IMR-90 (cell line): Measurements from ENCODE around the gene GGN. TPM values are rescaled to one million over a fixed set of nuclear protein-coding genes. Genes with fewer than 3 reads are reported as not detected.

Experiments used
- ATAC-seq: fragments of 200-7000 bp; cut with Tn5 transposase; 2 replicates; pipeline ENCODE4 v1.9.1; 2020; ENCODE audit warnings: low read depth, mild to moderate bottlenecking, moderate library complexity
- BruUV-seq: library from RNA; stranded (reverse); fragments of 400-500 nt; replicated peaks from 2 replicates; lab custom pipeline; 2021; lab: Mats Ljungman, UMichigan
- CTCF ChIA-PET: fragments of 300-600 bp; formaldehyde crosslinking; extraction: SDS; loops from one replicate; lab custom pipeline; 2021; ENCODE audit warnings: antibody characterized with exemption; lab: Yijun Ruan, JAX
- POLR2A ChIA-PET: fragments of 300-600 bp; sonication (Branson Sonifier 250); formaldehyde crosslinking; loops from one replicate; lab custom pipeline; 2022; ENCODE audit warnings: antibody characterized with exemption; ENCODE audit not compliant: unreplicated experiment; lab: Charles Lee
- DNase-seq: peaks from one replicate; pipeline ENCODE4 v3.0.0; 2013
- H2AFZ ChIP-seq: replicated peaks from 2 replicates; pipeline ENCODE3; 2013; ENCODE audit warnings: low read length, mild to moderate bottlenecking; ENCODE audit not compliant: poor library complexity
- H2AK5ac ChIP-seq: 2 replicates; pipeline ENCODE4 v1.6.1; 2013; ENCODE audit warnings: low read depth, low read length, inconsistent platforms
- H2AK9ac ChIP-seq: replicated peaks from 2 replicates; pipeline ENCODE3; 2013; ENCODE audit warnings: mild to moderate bottlenecking, low read depth, low read length, moderate library complexity; ENCODE audit not compliant: poor library complexity
- H2BK120ac ChIP-seq: 2 replicates; pipeline ENCODE4 v1.6.1; 2013; ENCODE audit warnings: low read depth, low read length, inconsistent platforms
- H2BK15ac ChIP-seq: 3 replicates; pipeline ENCODE4 v1.6.1; 2013; ENCODE audit warnings: low read depth, low read length, inconsistent platforms
- H2BK20ac ChIP-seq: 2 replicates; pipeline ENCODE4 v1.6.1; 2013; ENCODE audit warnings: low read depth, mild to moderate bottlenecking, inconsistent platforms, low read length, moderate library complexity
- H2BK5ac ChIP-seq: 2 replicates; pipeline ENCODE4 v1.6.1; 2013; ENCODE audit warnings: mild to moderate bottlenecking, low read depth, low read length, inconsistent platforms; ENCODE audit not compliant: poor library complexity, severe bottlenecking
- H3K14ac ChIP-seq: replicated peaks from 2 replicates; pipeline ENCODE4 v1.6.1; 2013; ENCODE audit warnings: low read depth, low read length, inconsistent platforms
- H3K18ac ChIP-seq: 2 replicates; pipeline ENCODE4 v1.6.1; 2013; ENCODE audit warnings: low read depth, low read length, control low read depth
- H3K23ac ChIP-seq: 2 replicates; pipeline ENCODE4 v1.6.1; 2013; ENCODE audit warnings: low read depth, low read length, inconsistent platforms
- H3K27ac ChIP-seq: 2 replicates; pipeline ENCODE4 v1.5.1; 2013; ENCODE audit warnings: mild to moderate bottlenecking, control low read depth, low read length; ENCODE audit not compliant: insufficient read depth
- H3K27me3 ChIP-seq: 2 replicates; pipeline ENCODE4 v1.6.1; 2013; ENCODE audit warnings: low read length; ENCODE audit not compliant: control insufficient read depth, insufficient read depth
- H3K36me3 ChIP-seq: 2 replicates; pipeline ENCODE4 v1.6.1; 2013; ENCODE audit warnings: low read length, mixed read lengths; ENCODE audit not compliant: control insufficient read depth, insufficient read depth
- H3K4ac ChIP-seq: 2 replicates; pipeline ENCODE4 v1.6.1; 2013; ENCODE audit warnings: low read depth, low read length, inconsistent platforms
- H3K4me1 ChIP-seq: 2 replicates; pipeline ENCODE4 v1.6.1; 2013; ENCODE audit warnings: low read length, mixed read lengths; ENCODE audit not compliant: control insufficient read depth, insufficient read depth
- H3K4me2 ChIP-seq: 2 replicates; pipeline ENCODE4 v1.6.1; 2013; ENCODE audit warnings: low read depth, mild to moderate bottlenecking, control low read depth, low read length, moderate library complexity
- H3K4me3 ChIP-seq: 2 replicates; pipeline ENCODE4 v1.5.1; 2013; ENCODE audit warnings: low read depth, mild to moderate bottlenecking, control low read depth, low read length, moderate library complexity; ENCODE audit not compliant: insufficient read depth
- H3K56ac ChIP-seq: 2 replicates; pipeline ENCODE4 v1.6.1; 2013; ENCODE audit warnings: low read length, inconsistent platforms; ENCODE audit not compliant: insufficient read depth; ENCODE audit errors: extremely low read depth
- H3K79me1 ChIP-seq, 2 experiments: 2 replicates each; pipeline ENCODE4 v1.6.1; 2013; ENCODE audit warnings: low read length in 2 of 2, inconsistent platforms in 1 of 2, low read depth in 1 of 2
- H3K9ac ChIP-seq: 2 replicates; pipeline ENCODE4 v1.6.1; 2013; ENCODE audit warnings: low read depth, low read length, control low read depth
- H3K9me1 ChIP-seq: 2 replicates; pipeline ENCODE4 v1.6.1; 2013; ENCODE audit warnings: low read length, inconsistent platforms; ENCODE audit not compliant: insufficient read depth
- H3K9me3 ChIP-seq: 2 replicates; pipeline ENCODE4 v1.6.1; 2013; ENCODE audit warnings: low read length; ENCODE audit not compliant: control insufficient read depth, insufficient read depth
- H4K20me1 ChIP-seq: 2 replicates; pipeline ENCODE4 v1.6.1; 2013; ENCODE audit warnings: low read length, inconsistent platforms; ENCODE audit not compliant: insufficient read depth
- H4K5ac ChIP-seq: 2 replicates; pipeline ENCODE4 v1.6.1; 2013; ENCODE audit warnings: mild to moderate bottlenecking, low read depth, low read length, control low read depth
- H4K8ac ChIP-seq, 2 experiments: 2 replicates each; pipeline ENCODE4 v1.6.1; 2013; ENCODE audit warnings: low read depth in 2 of 2, low read length in 2 of 2, control low read depth in 1 of 2, inconsistent platforms in 1 of 2
- H4K91ac ChIP-seq: 2 replicates; pipeline ENCODE4 v1.6.1; 2013; ENCODE audit warnings: low read depth, low read length, inconsistent platforms; ENCODE audit not compliant: insufficient read depth
- BHLHE40 ChIP-seq: fragments of 150-350 bp; IDR thresholded peaks from 2 replicates; pipeline ENCODE4 v1.6.1; 2016; ENCODE audit warnings: mild to moderate bottlenecking, low read depth, low read length
- CEBPB ChIP-seq: IDR thresholded peaks from 2 replicates; pipeline ENCODE4 v1.6.1; 2012; ENCODE audit warnings: low read depth, low read length, improper control_type of control experiment
- CHD1 ChIP-seq: IDR thresholded peaks from 2 replicates; pipeline ENCODE4 v1.6.1; 2012; ENCODE audit warnings: low read depth, low read length, improper control_type of control experiment
- MAFK ChIP-seq: IDR thresholded peaks from 2 replicates; pipeline ENCODE4 v1.6.1; 2012; ENCODE audit warnings: low read depth, low read length, improper control_type of control experiment
- RAD21 ChIP-seq: IDR thresholded peaks from 2 replicates; pipeline ENCODE4 v1.6.1; 2012; ENCODE audit warnings: low read length, improper control_type of control experiment
- SMC3 ChIP-seq: fragments of 150-350 bp; IDR thresholded peaks from 2 replicates; pipeline ENCODE4 v1.6.1; 2016; ENCODE audit warnings: low read depth, mild to moderate bottlenecking, antibody characterized with exemption, low read length, moderate library complexity
- WGBS, 2 experiments: methylation state at CpG; one replicate each; pipeline versions ENCODE4 v1.1.5 to v1.1.7; 2013; ENCODE audit warnings: missing lambda C conversion rate in 2 of 2; ENCODE audit not compliant: insufficient read length in 1 of 2; ENCODE audit errors: extremely low coverage in 2 of 2; 5-methylcytosine and 5-hydroxymethylcytosine counted together
- dilution Hi-C: fragments of 300-500 bp; cut with HindIII; formaldehyde crosslinking; loops from one replicate; pipeline ENCODE4 v1.14.3; 2018; ENCODE audit warnings: low sequenced_read_pairs; ENCODE audit not compliant: unreplicated experiment
- in situ Hi-C: fragments of 300-500 bp; cut with MboI; formaldehyde crosslinking; loops from 3 replicates; pipeline ENCODE4 v1.14.3; 2019; ENCODE audit warnings: low sequenced_read_pairs, inconsistent platforms, mixed read lengths
- intact Hi-C: fragments of 100-400 bp; cut with micrococcal nuclease; formaldehyde crosslinking; loops from 2 replicates; pipeline ENCODE4 v1.10.0; 2022
- polyA plus RNA-seq, 3 experiments: library from polyadenylated mRNA; depleted of rRNA; stranded (reverse); fragments of >200 nt; gene quantifications; 2 replicates each; pipeline ENCODE4 v1.2.3, GENCODE V29; 2012; ENCODE audit warnings: low replicate concordance in 1 of 3
- total RNA-seq: library from RNA; depleted of rRNA; stranded (reverse); fragments of >200 nt; gene quantifications from 2 replicates; pipeline ENCODE4 v1.2.3, GENCODE V29; 2012
- TF ChIP-seq, protein P1 (sequence below): fragments of 150-350 bp; IDR thresholded peaks from 2 replicates; pipeline ENCODE4 v1.6.1; 2016; ENCODE audit warnings: low read depth, mild to moderate bottlenecking, low read length, moderate library complexity, borderline replicate concordance
- TF ChIP-seq, protein P2 (sequence below): conservative IDR thresholded peaks from 2 replicates; pipeline ENCODE4 v1.5.1; 2012; ENCODE audit warnings: mild to moderate bottlenecking, low read depth, low read length, improper control_type of control experiment

Gene GGN
- total and polyA plus RNA-seq, 2 of the 4 experiments (the other 2 are of a cell fraction) = under 0.01 to 0.65 TPM

DNA sequence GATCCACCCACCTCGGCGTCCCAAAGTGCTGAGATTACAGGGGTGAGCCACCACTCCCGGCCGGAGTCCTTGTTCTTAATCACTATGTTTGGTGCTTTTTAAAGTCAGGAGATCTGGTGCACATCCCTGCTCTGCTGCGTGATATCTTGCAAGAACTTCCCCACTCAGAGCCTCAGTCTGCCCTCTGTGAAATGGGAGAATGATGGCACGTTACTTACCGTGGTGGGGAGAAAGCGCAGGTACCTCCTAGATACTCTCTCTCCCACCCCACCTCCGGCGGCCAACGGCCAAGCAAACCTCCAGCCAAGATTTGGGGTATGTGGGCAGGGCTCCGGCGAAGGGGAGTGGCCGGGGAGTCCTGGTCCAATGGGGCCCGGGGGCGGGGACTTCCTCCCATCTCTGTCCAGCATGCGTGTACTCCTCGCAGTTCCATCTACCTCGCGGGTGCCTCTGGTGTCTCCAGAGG lies 45.5 kb upstream of the GGN start, which contains the start of gene RYR1:
Gene RYR1, plus strand, starts transcription at position 424 of the 466 bp plus-strand sequence. CDS start 139 bp downstream, outside the sequence.
- Histone ChIP-seq H4K91ac (no peak within 1 kb of the TSS), H3K4me3 (no peak within 1 kb of the TSS), H3K14ac (no peak within 1 kb of the TSS), H3K9me3 (no peaks in the 10 kb centered on the region), H3K4ac (no peak within 1 kb of the TSS), H2AK5ac (no peak within 1 kb of the TSS), H3K27me3 (peaks cover 33% of the 10 kb centered on the region), H2AK9ac (peak within 1 kb of the TSS; percentile 50), H4K5ac (no peak within 1 kb of the TSS), H2BK5ac (no peak within 1 kb of the TSS), H3K9ac (no peak within 1 kb of the TSS), H4K8ac (no peak within 1 kb of the TSS), H2BK20ac (no peak within 1 kb of the TSS), H4K20me1 (no peaks in the 10 kb centered on the region), H3K4me1 (no peaks in the 10 kb centered on the region), H3K23ac (no peak within 1 kb of the TSS), H3K4me2 (no peak within 1 kb of the TSS), H3K27ac (no peak within 1 kb of the TSS), H2BK120ac (no peak within 1 kb of the TSS), H3K9me1 (no peaks in the 10 kb centered on the region), H3K79me1 (no peaks in the 10 kb centered on the region), H3K18ac (no peak within 1 kb of the TSS), H2BK15ac (no peak within 1 kb of the TSS), H2AFZ (no peak within 1 kb of the TSS), H3K36me3 (no peaks in the 10 kb centered on the region), H3K56ac (no peak within 1 kb of the TSS)
- intact Hi-C loops (no loop called here), in situ Hi-C loops (no loop called here), dilution Hi-C loops (no loop called here)
- BruUV-seq = no TSS peak
- POLR2A ChIA-PET = no interaction called here
- DNase-seq (no peak), ATAC-seq (peak; percentile 98)
- no CpG with 5 or more reads among the region's 20 CpGs for WGBS, 2 experiments
- TF ChIP-seq SMC3 (no peak), MAFK (no peak), CHD1 (no peak), BHLHE40 (no peak), RAD21 (no peak), CEBPB (no peak)
- TF ChIP-seq, protein P1, sequence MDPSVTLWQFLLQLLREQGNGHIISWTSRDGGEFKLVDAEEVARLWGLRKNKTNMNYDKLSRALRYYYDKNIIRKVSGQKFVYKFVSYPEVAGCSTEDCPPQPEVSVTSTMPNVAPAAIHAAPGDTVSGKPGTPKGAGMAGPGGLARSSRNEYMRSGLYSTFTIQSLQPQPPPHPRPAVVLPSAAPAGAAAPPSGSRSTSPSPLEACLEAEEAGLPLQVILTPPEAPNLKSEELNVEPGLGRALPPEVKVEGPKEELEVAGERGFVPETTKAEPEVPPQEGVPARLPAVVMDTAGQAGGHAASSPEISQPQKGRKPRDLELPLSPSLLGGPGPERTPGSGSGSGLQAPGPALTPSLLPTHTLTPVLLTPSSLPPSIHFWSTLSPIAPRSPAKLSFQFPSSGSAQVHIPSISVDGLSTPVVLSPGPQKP = no peak
- TF ChIP-seq, protein P2, sequence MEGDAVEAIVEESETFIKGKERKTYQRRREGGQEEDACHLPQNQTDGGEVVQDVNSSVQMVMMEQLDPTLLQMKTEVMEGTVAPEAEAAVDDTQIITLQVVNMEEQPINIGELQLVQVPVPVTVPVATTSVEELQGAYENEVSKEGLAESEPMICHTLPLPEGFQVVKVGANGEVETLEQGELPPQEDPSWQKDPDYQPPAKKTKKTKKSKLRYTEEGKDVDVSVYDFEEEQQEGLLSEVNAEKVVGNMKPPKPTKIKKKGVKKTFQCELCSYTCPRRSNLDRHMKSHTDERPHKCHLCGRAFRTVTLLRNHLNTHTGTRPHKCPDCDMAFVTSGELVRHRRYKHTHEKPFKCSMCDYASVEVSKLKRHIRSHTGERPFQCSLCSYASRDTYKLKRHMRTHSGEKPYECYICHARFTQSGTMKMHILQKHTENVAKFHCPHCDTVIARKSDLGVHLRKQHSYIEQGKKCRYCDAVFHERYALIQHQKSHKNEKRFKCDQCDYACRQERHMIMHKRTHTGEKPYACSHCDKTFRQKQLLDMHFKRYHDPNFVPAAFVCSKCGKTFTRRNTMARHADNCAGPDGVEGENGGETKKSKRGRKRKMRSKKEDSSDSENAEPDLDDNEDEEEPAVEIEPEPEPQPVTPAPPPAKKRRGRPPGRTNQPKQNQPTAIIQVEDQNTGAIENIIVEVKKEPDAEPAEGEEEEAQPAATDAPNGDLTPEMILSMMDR = no peak
- CTCF ChIA-PET = no interaction called here
